Mucosa of stomach (tissue), 1 donor: Measurements from ENCODE around the gene CSNK2A2.

ENCODE experiments used
- H3K27me3 ChIP-seq: one replicate; pipeline ENCODE4 v1.7.0; 2013; ENCODE audit warnings: mild to moderate bottlenecking, low read length; ENCODE audit not compliant: control insufficient read depth, insufficient read depth
- H3K36me3 ChIP-seq: one replicate; pipeline ENCODE4 v1.7.0; 2013; ENCODE audit warnings: low read length; ENCODE audit not compliant: control insufficient read depth, insufficient read depth
- H3K4me1 ChIP-seq: one replicate; pipeline ENCODE4 v1.7.0; 2013; ENCODE audit warnings: mild to moderate bottlenecking, low read length; ENCODE audit not compliant: control insufficient read depth, insufficient read depth
- H3K4me3 ChIP-seq: one replicate; pipeline ENCODE4 v1.7.0; 2013; ENCODE audit warnings: low read length
- H3K9ac ChIP-seq: one replicate; pipeline ENCODE4 v1.7.0; 2013; ENCODE audit warnings: mild to moderate bottlenecking, low read length, moderate library complexity
- H3K9me3 ChIP-seq: one replicate; pipeline ENCODE4 v1.7.0; 2013; ENCODE audit warnings: mild to moderate bottlenecking, low read length, moderate library complexity; ENCODE audit not compliant: control insufficient read depth
- donor health status: Pancreatic carcinoma.

CSNK2A2 gene

GRCh38 chr16:58218786-58219185 lies 20.9 kb upstream of the CSNK2A2 start:
- no peaks in the 10 kb centered on the region for H3K4me1 ChIP-seq
- no peaks in the 10 kb centered on the region for H3K36me3 ChIP-seq
- no peaks in the 10 kb centered on the region for H3K9me3 ChIP-seq
- H3K4me3 ChIP-seq: no peak overlapping the region
- no peak overlapping the region for H3K9ac ChIP-seq
- H3K27me3 ChIP-seq: no peaks in the 10 kb centered on the region

GRCh38 chr16:58217311-58217925 lies 19.5 kb upstream of the CSNK2A2 start:
- no peaks in the 10 kb centered on the region for H3K36me3 ChIP-seq
- no peak overlapping the region for H3K9ac ChIP-seq
- H3K9me3 ChIP-seq: no peaks in the 10 kb centered on the region
- H3K27me3 ChIP-seq: no peaks in the 10 kb centered on the region
- H3K4me1 ChIP-seq: no peaks in the 10 kb centered on the region
- no peak overlapping the region for H3K4me3 ChIP-seq

- no peaks in the 10 kb centered on the region for H3K36me3 ChIP-seq
- H3K9me3 ChIP-seq: no peaks in the 10 kb centered on the region
- H3K27me3 ChIP-seq: no peaks in the 10 kb centered on the region
- no peaks in the 10 kb centered on the region for H3K4me1 ChIP-seq
- no peak overlapping the region for H3K4me3 ChIP-seq
- no peak overlapping the region for H3K9ac ChIP-seq
Measured at GRCh38 chr16:58212824-58213655, 15.1 kb upstream of the CSNK2A2 start.

- Histone ChIP-seq H3K36me3 (no peaks in the 10 kb centered on the region), H3K4me3 (no peak overlapping the region), H3K9ac (no peak overlapping the region), H3K9me3 (no peaks in the 10 kb centered on the region), H3K4me1 (no peaks in the 10 kb centered on the region), H3K27me3 (no peaks in the 10 kb centered on the region)
Measured at GRCh38 chr16:58211846-58212245, 13.9 kb upstream of the CSNK2A2 start.

GRCh38 chr16:58211245-58211644 lies 13.3 kb upstream of the CSNK2A2 start:
- Histone ChIP-seq H3K4me1 (no peaks in the 10 kb centered on the region), H3K9me3 (no peaks in the 10 kb centered on the region), H3K9ac (no peak overlapping the region), H3K4me3 (no peak overlapping the region), H3K36me3 (no peaks in the 10 kb centered on the region), H3K27me3 (no peaks in the 10 kb centered on the region)

- Histone ChIP-seq H3K9me3 (no peaks in the 10 kb centered on the region), H3K27me3 (peaks cover 3% of the 10 kb centered on the region), H3K9ac (no peak overlapping the region), H3K36me3 (no peaks in the 10 kb centered on the region), H3K4me3 (no peak overlapping the region), H3K4me1 (no peaks in the 10 kb centered on the region)
Measured at GRCh38 chr16:58205276-58206036, 7.5 kb upstream of the CSNK2A2 start.

- Histone ChIP-seq H3K27me3 (peaks cover 3% of the 10 kb centered on the region), H3K4me3 (no peak overlapping the region), H3K36me3 (no peaks in the 10 kb centered on the region), H3K9ac (no peak overlapping the region), H3K9me3 (no peaks in the 10 kb centered on the region), H3K4me1 (peaks cover 6% of the 10 kb centered on the region)
Measured at GRCh38 chr16:58201163-58201562, 3.3 kb upstream of the CSNK2A2 start.

GRCh38 chr16:58200004-58200797 lies 2.3 kb upstream of the CSNK2A2 start:
- Histone ChIP-seq H3K4me1 (peaks cover 6% of the 10 kb centered on the region), H3K36me3 (no peaks in the 10 kb centered on the region), H3K9ac (no peak overlapping the region), H3K4me3 (no peak overlapping the region), H3K9me3 (no peaks in the 10 kb centered on the region), H3K27me3 (peaks cover 3% of the 10 kb centered on the region)

- H3K4me1 ChIP-seq: peaks cover 6% of the 10 kb centered on the region
- H3K27me3 ChIP-seq: peaks cover 3% of the 10 kb centered on the region
- no peak overlapping the region for H3K4me3 ChIP-seq
- no peaks in the 10 kb centered on the region for H3K36me3 ChIP-seq
- no peaks in the 10 kb centered on the region for H3K9me3 ChIP-seq
- H3K9ac ChIP-seq: no peak overlapping the region
Measured at GRCh38 chr16:58198803-58199411, 1.0 kb upstream of the CSNK2A2 start.

- no peak overlapping the region for H3K4me3 ChIP-seq
- H3K27me3 ChIP-seq: peaks cover 3% of the 10 kb centered on the region
- peaks cover 6% of the 10 kb centered on the region for H3K4me1 ChIP-seq
- peak overlapping the region; percentile 74 for H3K9ac ChIP-seq
- no peaks in the 10 kb centered on the region for H3K36me3 ChIP-seq
- no peaks in the 10 kb centered on the region for H3K9me3 ChIP-seq
Measured at GRCh38 chr16:58197314-58198012, 443 bp downstream of the CSNK2A2 start.

GRCh38 chr16:58196898-58197313 lies 1.0 kb downstream of the CSNK2A2 start:
- H3K27me3 ChIP-seq: peaks cover 3% of the 10 kb centered on the region
- H3K36me3 ChIP-seq: no peaks in the 10 kb centered on the region
- no peaks in the 10 kb centered on the region for H3K9me3 ChIP-seq
- H3K4me1 ChIP-seq: peaks cover 6% of the 10 kb centered on the region
- peak overlapping the region; percentile 74 for H3K9ac ChIP-seq
- no peak overlapping the region for H3K4me3 ChIP-seq
